ENCODE results near the gene VOPP1. TPM values are rescaled to one million over a fixed set of nuclear protein-coding genes. Genes with fewer than 3 reads are reported as not detected.

The VOPP1 gene
- total RNA-seq, 4 donors from 2014 or later = 15.1 to 29.8 (median 22.9) TPM

DNA sequence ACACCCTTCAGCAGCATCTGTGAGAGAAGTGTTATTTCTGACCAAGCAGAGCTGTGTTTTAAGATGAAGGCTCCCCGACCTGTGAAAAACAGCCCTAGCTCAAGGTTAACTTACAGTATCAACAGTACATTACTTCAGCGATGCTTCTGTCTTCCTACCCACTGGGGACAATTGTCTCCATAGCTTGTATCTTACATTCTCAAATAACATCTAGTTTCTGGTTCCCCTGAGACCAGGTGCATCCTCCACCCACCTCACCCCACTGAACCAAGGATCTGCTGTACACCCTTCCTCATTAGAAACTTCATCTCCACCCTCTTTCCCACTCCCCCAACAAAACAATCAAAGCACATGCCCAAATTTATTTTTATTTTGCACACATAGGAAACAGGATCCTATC, 102.0 kb downstream of the VOPP1 start:
- H3K4me3 ChIP-seq (ENCODE audit: low read depth, poor library complexity, severe bottlenecking) = no peak overlapping the region
- 86 to 92% methylated on average over 2 of the region's 2 CpGs for WGBS, 2 donors
- intact Hi-C loops (cut with DNase I; ENCODE audit: low total_unique reads) = no loop called here
- DNase-seq (ENCODE audit: low spot score in 2 of 2) = peak in 1 of 2 donors; percentile 7
- TF ChIP-seq, protein P1, sequence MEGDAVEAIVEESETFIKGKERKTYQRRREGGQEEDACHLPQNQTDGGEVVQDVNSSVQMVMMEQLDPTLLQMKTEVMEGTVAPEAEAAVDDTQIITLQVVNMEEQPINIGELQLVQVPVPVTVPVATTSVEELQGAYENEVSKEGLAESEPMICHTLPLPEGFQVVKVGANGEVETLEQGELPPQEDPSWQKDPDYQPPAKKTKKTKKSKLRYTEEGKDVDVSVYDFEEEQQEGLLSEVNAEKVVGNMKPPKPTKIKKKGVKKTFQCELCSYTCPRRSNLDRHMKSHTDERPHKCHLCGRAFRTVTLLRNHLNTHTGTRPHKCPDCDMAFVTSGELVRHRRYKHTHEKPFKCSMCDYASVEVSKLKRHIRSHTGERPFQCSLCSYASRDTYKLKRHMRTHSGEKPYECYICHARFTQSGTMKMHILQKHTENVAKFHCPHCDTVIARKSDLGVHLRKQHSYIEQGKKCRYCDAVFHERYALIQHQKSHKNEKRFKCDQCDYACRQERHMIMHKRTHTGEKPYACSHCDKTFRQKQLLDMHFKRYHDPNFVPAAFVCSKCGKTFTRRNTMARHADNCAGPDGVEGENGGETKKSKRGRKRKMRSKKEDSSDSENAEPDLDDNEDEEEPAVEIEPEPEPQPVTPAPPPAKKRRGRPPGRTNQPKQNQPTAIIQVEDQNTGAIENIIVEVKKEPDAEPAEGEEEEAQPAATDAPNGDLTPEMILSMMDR (IDR thresholded peaks at IDR 0.05) = no peak
- TF ChIP-seq POLR2A (IDR thresholded peaks at IDR 0.05) = no peak

DNA sequence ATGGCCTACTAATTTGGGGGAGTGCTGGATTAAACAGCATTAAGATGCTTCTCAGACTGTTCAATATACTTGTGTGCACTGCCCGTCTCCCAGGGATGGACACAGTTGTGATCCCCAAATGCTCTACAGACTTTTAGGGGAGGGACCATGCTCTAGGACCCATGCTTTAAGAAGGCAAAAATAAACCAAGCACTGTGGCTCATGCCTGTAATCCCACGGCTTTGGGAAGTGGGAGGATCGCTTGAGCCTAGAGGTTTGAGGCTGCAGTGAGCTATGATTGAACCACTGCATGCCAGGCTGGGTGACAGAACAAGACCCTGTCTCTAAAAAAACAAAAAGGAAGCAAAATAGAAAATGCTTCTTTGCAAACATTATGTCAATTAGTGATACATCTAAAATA, 102.6 kb downstream of the VOPP1 start:
- no peak for TF ChIP-seq POLR2A (IDR thresholded peaks at IDR 0.05)
- TF ChIP-seq, protein P1 (IDR thresholded peaks at IDR 0.05) = no peak
- 56 to 81% methylated on average over 3 of the region's 3 CpGs for WGBS, 2 donors
- DNase-seq (ENCODE audit: low spot score in 2 of 2) = no peak
- intact Hi-C loops (cut with DNase I; ENCODE audit: low total_unique reads) = no loop called here
- H3K4me3 ChIP-seq (ENCODE audit: low read depth, poor library complexity, severe bottlenecking) = no peak overlapping the region

DNA sequence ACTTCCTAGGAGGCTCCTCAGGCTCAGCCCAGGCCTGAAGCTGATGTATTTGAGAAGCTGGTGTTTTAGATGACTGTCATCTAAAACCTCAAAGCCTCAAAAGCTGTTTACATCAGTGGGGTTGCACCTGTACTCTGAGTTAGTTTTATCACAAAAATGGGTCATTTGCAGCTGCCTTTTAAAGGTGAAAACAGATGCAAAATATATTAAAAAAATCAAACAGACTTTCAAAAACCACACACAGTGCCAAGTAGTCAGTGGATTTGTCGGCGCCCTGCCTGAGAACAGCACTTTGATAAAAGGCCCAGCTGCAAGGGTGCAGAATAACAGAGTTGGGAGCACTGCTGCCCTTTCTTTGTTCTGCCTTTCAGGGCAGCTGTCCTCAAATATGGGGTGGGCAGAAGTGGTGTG, 103.0 kb downstream of the VOPP1 start:
- 76 to 80% methylated on average over 2 of the region's 2 CpGs for WGBS, 2 donors
- no peak overlapping the region for H3K4me3 ChIP-seq (ENCODE audit: low read depth, poor library complexity, severe bottlenecking)
- DNase-seq (ENCODE audit: low spot score in 2 of 2) = peak in 1 of 2 donors; percentile 29
- TF ChIP-seq, protein P1 (IDR thresholded peaks at IDR 0.05) = no peak
- no peak for TF ChIP-seq POLR2A (IDR thresholded peaks at IDR 0.05)
- intact Hi-C loops (cut with DNase I; ENCODE audit: low total_unique reads) = no loop called here

DNA sequence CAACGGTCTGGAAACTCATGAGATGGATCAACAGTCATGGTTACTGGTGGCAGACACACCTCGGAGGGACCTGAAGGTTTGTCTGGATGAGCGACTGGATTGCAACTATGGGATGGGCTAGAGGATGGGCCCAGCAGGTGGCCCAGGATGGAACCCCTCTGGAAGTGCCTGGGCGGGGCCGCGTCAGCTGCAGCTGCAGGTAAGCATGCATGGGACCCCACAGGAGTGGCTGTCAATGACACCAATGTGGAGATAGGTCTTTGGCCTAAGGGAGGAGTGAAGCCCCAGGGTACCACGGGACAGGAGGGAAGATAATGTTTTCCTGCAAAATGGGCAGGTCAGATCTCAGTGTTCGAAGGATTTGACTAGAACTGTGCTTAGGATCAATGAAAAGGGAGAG, 103.8 kb downstream of the VOPP1 start:
- intact Hi-C loops (cut with DNase I; ENCODE audit: low total_unique reads) = no loop called here
- DNase-seq (ENCODE audit: low spot score in 2 of 2) = no peak
- TF ChIP-seq, protein P1 (IDR thresholded peaks at IDR 0.05) = no peak
- TF ChIP-seq POLR2A (IDR thresholded peaks at IDR 0.05) = no peak
- WGBS, 2 donors = 94 to 96% methylated on average over 8 of the region's 8 CpGs
- H3K4me3 ChIP-seq (ENCODE audit: low read depth, poor library complexity, severe bottlenecking) = no peak overlapping the region

DNA sequence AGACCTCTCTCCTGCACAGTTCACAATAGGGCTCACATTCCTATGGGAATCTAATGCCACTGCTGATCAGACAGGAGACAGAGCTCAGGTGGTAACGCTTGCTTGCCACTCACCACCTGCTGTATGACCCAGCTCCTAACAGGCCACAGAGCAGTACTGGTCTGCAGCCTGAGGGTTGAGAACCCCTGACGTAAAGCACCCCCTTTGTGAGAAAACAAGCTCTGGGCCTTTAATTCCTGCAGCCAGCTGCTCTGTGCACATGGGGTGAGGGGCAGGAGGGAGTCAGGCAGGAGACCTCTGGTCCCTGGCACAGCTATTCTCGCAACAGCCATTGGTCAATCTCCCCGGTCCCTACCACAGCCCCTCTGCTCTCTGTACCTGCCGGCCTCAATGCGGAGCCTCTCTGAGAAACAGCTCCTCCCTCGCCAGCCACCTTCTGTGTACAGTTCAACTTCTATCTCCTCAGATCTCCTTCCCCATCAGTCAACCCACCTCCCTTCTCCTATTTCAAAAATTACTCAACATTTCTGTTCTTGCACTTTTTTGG, 105.2 kb downstream of the VOPP1 start:
- no peak overlapping the region for H3K4me3 ChIP-seq (ENCODE audit: low read depth, poor library complexity, severe bottlenecking)
- 94 to 96% methylated on average over 7 of the region's 7 CpGs for WGBS, 2 donors
- intact Hi-C loops (cut with DNase I; ENCODE audit: low total_unique reads) = no loop called here
- peak in 1 of 2 donors; percentile 34 for DNase-seq (ENCODE audit: low spot score in 2 of 2)
- no peak for TF ChIP-seq POLR2A (IDR thresholded peaks at IDR 0.05)
- TF ChIP-seq, protein P1 (IDR thresholded peaks at IDR 0.05) = no peak

DNA sequence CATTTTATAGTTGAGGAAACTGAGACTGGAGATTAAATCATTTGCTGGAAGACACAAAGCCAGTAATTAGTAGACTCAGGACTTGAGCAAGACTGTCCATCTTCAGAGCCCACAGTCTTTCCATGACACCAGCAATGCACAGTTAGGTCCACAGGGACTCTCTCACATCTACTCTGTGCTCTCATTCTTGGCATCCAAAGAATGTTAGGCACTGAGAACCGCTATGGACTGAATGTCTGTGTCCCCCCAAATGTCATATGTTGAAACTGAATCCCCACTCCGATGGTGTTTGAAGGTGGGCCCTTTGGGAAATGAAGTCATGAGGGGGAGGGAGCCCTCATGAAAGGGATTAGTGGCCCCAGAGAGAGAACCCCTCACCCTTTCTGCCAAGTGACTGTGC, 106.6 kb downstream of the VOPP1 start:
- H3K4me3 ChIP-seq (ENCODE audit: low read depth, poor library complexity, severe bottlenecking) = no peak overlapping the region
- WGBS, 2 donors = 93 to 94% methylated on average over 2 of the region's 2 CpGs
- DNase-seq (ENCODE audit: low spot score in 2 of 2) = no peak
- intact Hi-C loops (cut with DNase I; ENCODE audit: low total_unique reads) = no loop called here
- TF ChIP-seq, protein P1 (IDR thresholded peaks at IDR 0.05) = no peak
- TF ChIP-seq POLR2A (IDR thresholded peaks at IDR 0.05) = no peak
